Activated CD4-positive, CD25-positive, alpha-beta regulatory T cell treated with anti-CD3 and anti-CD28 coated beads, Interleukin-2, amount 50 U/mL, for 72 hours (primary cell): ENCODE data around the gene GNAI3.
A peak's percentile ranks its signal among the peaks of the same experiment; 100 is the strongest.

Source experiments
- DNase-seq: peaks from one replicate; pipeline ENCODE4 v3.0.0; 2021

The GNAI3 gene

DNA sequence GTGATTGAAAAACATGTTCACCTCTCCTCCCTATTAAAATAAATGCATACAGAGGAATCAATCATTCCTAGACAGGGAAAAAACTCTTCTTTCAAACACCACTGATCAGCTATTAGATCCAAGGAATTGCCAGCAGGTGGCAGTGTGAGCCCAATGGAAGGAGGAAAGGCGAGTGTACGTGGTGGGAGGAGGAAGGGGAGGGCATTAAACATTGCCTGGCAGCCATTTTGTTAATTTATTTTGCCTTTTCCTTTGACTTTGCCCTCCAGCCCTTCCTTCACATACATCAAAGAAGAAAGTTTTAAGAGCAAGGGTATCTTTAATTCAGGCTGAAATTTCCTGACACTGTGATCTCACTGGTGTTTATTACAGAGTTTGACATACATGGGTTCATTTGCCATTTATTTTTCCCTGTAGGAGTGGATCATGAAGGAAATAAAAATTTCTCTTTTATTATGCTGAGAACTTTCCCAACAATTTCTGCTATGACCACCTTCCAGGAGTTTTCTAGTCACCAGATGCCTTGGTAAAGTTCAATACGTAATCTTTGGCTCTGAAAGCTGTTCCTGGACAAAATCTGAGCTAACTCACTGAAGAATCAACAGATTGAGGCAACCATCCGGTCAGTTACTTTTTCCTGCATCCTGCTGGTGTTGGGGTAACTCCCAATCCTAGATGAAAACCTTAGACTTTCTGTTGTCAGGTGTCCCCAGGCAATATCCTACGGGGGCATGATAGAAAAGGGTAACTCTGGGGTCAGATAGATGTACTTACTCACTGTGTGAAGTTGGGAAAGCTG lies 1.9 kb upstream of the GNAI3 start:
- DNase-seq = peak; percentile 83

GRCh38 chr1:109547463-109548320 lies 723 bp upstream of the GNAI3 start:
- DNase-seq = no peak

DNA sequence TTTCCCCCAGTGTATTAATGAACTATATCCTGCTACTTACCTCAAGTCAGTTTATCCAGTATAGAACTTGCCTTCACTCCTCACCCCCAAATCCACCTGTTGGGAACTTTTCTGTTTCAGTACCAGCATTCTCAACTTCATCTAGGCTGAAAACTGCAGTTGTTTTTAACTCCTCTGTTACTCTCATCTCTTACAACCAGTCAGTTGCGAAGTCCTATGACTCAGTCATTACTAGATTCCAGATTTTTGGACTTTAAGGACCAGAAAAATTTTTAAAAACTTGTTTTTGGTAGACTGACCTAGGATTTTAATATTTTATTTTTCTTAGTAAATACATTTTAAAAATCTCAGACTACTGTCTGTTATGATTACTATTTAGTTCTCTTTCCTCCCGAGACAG lies 8.1 kb downstream of the GNAI3 start:
- no peak for DNase-seq

- DNase-seq = no peak
Observed at GRCh38 chr1:109557520-109557919, 9.1 kb downstream of the GNAI3 start.

- DNase-seq = no peak
Observed at GRCh38 chr1:109559995-109560394, 11.6 kb downstream of the GNAI3 start.

DNA sequence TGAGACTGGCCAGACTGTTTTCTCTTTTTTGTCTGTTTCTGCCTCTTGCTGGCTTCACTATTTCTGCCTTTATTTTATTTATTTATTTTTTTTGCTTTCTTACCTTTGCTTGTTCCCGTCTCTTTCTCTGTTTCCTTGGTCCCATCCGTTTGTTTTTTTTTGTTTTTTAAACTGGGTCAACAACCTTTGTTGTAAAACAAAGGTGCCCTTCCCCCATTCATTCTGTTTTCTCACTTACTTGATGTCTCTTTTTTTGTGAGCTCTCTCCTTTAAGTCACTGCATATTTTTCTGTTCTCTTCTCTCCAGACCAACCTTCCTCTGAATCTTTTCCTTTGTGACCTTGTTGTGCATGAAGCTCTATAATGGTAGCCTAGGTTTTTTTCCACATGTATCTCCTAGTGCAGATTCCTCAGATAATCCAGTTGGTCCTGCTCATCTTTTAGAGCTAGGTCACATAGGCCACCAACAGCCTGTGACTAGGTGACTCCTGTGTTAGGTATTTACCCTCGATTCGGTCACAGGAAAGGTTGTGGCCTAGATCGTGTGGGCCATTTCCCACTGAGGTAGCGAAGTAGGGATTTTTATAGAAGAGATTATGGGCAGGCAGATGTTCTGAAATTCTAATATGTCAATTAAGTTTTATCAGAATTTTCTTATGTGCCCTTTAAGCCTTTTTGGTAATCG lies 15.9 kb downstream of the GNAI3 start:
- DNase-seq = no peak

DNA sequence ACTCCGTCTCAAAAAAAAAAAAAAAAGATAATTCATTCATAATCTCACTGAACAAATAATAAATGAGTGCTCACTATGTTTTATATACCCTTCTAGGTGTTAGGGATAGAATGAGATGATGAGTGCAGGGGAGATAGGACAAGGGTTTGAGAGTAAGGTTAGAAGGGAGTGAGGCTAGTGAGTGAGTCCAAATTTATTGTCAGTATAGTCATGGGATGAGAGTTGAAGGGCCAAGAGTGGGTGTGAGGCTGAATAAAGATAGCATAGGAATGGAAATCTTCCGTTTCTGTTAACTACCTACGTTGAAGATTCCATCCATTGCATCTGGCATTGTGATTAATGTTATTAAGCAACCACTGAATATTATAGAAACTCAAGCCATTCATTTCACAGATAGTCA lies 16.8 kb downstream of the GNAI3 start:
- DNase-seq = no peak

- DNase-seq = no peak
Observed at GRCh38 chr1:109566982-109567381, 18.6 kb downstream of the GNAI3 start.

GRCh38 chr1:109567877-109568672 lies 19.7 kb downstream of the GNAI3 start:
- DNase-seq = no peak

GRCh38 chr1:109569323-109569722 lies 20.9 kb downstream of the GNAI3 start:
- no peak for DNase-seq

DNA sequence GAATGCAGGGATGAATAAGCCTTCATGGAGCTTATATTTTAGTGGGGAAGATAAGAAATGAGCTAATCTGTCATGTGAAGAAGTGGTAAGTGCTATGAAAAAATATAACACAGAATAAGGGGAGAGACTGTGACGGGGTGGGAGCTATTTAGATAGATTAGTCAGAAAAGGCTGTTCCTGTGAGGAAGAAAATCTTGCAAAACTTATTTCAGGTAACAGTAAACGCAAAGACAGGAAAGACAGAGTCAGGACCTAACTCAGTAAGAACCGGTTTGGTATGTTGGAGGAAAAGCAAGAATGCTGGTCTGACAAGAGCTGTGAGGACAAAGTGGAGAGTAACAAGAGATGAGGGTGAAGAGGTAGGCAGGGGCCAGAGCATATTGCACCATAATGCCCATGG lies 22.0 kb downstream of the GNAI3 start:
- DNase-seq = no peak

GRCh38 chr1:109573785-109574184 lies 25.4 kb downstream of the GNAI3 start:
- DNase-seq = no peak

- DNase-seq = no peak
Observed at GRCh38 chr1:109578947-109579443, 30.6 kb downstream of the GNAI3 start.

DNA sequence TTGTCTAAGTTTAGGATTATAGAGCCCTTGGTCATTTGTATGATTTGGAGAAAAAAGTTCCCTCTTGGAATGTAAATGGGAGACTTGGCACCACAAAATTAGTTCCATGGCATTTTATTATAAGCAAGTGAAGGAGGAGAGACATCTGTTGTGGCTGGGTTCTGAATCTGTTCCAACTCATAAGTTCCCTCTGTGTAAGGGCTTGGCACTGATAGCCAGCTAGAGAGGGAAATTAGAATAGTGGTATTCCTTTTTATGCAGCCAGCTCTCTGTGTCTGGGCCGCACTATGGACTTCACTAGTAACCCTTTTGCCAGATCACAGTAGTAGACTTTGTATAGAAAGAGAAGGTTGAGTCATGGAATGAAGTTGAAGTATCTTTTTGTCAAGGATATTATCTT lies 31.1 kb downstream of the GNAI3 start:
- no peak for DNase-seq

GRCh38 chr1:109582021-109582420 lies 33.6 kb downstream of the GNAI3 start:
- DNase-seq = no peak

GRCh38 chr1:109584766-109585165 lies 36.4 kb downstream of the GNAI3 start:
- no peak for DNase-seq

DNA sequence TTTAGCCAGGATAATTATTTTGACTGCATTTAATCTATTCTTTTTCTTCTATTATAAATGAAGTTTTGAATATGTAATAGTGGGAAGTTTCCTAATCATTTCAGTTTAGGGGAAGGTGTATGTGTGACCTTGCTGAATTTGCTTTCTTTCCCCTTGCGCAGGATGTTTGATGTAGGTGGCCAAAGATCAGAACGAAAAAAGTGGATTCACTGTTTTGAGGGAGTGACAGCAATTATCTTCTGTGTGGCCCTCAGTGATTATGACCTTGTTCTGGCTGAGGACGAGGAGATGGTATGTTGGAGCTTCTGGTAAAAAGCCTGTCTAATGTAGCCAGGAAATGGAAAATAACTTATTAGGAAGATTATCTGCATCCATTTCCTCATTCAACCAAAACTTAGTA lies 37.6 kb downstream of the GNAI3 start:
- DNase-seq = no peak

DNA sequence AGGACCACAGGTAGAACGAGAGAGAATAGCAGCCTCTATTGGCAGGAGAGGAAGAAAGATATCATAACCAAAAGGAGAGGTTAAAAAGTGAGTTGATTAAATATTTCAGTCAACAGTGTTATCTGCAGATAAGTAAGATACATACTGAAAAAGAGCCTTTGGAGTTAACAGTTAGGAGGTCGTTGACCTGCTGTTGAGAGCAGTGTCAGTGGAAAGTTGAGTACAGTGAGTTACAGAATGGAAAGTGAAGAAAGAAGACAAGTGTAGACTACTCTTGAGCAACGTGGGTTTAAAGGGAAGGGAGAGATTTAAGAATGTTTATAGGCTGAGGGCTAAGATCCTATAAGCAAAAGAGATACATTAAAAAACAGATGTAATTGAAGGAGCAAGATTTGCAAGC lies 40.8 kb downstream of the GNAI3 start:
- no peak for DNase-seq

DNA sequence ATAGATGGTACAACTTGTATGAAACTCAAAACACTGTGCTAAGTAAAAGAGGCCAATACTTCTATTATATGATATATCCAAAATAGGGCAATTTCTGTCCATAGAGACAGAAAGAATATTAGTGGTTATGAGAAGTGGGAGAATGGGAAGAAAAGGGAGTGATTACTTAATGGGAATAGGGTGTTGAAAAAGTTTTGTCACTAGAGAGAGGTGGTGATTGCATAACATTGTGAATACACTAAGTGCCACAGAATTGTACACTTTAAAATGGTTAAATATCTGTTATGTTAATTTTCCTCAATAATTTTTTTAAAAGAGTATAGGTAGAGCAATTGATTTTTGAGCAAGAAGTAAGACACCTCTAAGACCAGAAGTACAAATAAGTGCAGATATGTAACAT lies 41.3 kb downstream of the GNAI3 start:
- DNase-seq = no peak

GRCh38 chr1:109592916-109593315 lies 44.5 kb downstream of the GNAI3 start:
- no peak for DNase-seq

DNA sequence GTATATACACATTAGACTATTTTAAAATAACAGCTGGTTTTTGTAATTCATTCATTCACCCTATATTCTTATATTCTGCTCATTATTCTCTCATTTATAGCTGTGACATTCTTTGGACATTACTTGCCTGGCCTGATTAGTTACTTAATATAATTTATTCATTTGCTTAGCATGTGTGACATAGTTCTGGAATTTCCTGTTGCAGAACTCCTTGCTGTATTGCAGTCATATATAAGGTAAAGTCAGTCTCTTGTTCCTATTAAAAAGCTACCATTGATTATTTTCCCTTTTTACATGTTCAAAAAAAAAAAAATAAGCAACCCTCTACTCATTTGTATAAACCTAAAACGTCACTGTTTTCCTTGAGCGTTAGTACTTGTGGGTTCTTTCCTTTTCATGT lies 47.1 kb downstream of the GNAI3 start:
- no peak for DNase-seq

DNA sequence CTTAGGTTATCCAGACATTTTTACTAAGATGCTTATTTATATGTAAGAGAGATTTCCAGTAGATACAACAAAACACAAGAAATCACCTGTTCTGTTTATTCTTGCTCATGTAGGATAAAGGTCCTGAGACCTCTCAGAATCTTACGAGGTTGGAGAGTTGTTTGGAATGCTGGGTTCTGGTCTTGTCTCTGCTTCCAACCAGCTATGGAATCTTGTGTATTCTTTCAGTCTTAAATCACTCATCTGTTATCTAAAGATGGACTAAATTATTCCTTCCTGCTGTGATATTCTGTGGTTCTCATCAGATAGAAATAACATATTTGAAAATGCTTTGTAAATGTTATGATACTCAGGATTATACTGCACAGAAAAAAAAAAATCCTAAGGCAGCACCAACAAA lies 49.7 kb downstream of the GNAI3 start:
- DNase-seq = no peak

- no peak for DNase-seq
Observed at GRCh38 chr1:109598655-109599054, 50.2 kb downstream of the GNAI3 start.
